ENCODE data around the gene MFAP3L.
"Not testable (repeated sequence)": the region's sequence is repeated elsewhere in the genome, so short reads cannot be mapped to it uniquely, and the experiment has no call there.

MFAP3L gene

GRCh38 chr4:169986369-169986768, 39.8 kb downstream of the MFAP3L start:
- DNase-seq: no peak

DNA sequence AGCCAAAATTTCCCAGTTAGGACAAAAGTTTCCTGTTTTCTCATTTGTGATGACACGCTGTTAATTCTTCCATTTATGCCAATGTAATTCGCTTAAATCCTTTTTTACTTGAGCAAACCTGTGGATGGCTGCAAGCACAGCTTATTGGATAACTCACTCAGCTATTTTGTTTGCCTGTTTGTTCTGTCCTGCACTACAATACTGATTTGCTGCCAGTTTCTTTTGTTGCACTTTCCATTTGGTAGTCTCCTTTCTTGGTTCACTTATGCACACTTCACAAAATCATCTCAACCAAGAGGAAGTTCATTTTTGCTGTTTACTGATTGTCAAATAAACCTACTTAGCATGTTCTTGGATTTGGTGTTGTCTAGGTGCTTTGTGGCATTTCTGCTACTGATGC, 40.3 kb downstream of the MFAP3L start:
- DNase-seq: no peak

GRCh38 chr4:169984745-169985144, 41.5 kb downstream of the MFAP3L start:
- DNase-seq: no peak

GRCh38 chr4:169984173-169984572, 42.0 kb downstream of the MFAP3L start:
- DNase-seq: no peak

DNA sequence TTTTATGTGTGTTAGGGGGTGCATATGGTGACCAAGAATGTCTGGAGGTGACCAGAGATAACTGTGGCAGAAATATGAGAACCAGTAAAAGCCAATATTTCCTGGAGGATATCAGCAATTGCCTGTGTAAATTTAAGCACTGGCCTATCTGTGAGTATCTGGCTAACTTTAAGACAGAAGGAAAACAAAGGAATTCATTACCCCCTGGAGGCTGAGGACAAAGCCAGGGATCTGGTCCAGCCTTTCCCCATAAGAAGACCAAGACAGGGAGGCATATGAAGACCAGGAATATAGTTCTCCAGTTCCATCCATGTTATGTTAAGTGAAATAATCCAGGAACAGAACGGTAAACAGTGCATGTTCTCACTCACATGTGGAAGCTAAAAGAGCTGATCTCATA, 49.2 kb downstream of the MFAP3L start:
- DNase-seq: no peak

GRCh38 chr4:169975838-169976796, 50.1 kb downstream of the MFAP3L start:
- no peak for DNase-seq

- no peak for DNase-seq
Measured at GRCh38 chr4:169975131-169975837, 50.9 kb downstream of the MFAP3L start.

DNA sequence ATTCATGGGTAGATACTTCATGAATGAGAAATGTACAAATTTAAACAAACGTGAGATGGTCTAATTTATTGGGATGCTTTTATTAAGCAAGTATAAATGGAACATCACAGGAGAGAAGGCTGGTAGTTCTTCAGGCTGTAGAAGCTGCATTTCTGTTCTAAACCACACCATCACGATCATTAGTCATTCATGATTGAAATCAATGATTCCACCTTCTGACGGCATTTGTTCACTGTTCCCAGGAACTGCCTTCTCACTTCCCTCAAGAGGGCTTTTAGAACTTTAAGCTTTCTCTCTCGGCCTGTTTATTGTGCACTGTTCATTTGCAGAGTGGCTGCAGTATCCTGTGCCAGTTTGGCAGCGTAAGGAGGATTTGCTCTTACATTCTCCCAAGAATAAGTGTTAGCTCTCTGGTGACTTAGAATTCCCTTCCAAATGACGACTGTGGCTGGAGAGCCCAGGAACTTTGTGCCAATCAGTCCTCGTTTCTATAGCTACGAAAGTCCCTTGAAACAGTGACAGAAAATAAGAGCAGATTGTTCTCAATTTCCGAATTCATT, 54.7 kb downstream of the MFAP3L start:
- DNase-seq: no peak

DNA sequence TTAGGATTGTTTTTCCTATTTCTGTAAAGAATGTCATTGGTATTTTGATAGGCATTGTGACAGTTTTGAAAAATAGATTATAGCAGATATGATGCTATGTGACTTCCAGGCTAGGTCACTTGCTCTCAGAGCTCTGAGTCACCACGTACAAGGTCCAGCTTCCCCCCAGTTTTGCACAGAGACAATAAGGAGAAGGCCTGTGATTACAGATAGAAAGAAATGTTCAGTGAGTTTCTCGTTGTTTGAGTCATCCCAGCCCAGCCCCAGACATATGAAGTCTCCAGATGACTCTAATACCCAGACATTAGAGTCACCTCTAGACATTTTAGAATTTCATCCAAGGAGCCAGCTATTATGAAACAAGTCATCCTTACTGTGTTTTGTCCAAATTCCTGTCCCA, 57.2 kb downstream of the MFAP3L start:
- no peak for DNase-seq

DNA sequence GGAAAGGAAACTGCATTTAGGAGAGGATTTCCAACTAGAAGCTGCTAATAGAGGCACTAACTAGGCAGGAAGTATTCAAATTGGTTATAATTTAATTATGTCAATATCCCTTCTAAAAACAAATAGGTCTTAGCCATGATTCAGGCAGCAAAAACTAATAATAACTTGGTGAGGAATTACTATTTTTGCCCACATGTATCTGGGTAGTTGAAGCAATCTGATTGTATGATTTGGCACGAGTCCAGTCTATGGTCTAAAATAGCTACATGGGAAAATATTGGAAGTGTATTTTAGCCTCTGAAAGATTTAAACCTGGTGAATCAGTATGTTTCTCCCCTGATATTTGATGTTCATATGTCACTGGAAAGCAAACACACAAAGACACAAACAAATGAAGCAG, 62.2 kb downstream of the MFAP3L start:
- DNase-seq: no peak

DNA sequence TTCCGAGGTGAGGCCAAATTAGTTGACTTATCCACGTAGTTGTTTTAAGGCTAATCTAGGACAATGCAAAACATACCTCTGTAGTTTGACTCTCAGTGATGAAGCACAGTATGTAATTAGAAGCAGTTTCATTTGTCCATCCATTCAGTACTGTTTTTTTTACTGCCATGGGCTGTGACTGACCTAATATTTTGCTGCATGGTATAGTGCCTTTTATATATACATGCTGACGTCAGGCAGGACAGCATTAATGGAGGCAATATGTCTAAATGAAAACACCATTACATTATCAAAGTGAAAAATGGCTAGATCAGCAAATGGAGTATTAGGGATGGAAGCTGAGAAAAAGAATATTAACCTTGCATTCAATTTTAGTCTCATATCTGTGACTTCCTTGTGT, 66.9 kb downstream of the MFAP3L start:
- DNase-seq: no peak

GRCh38 chr4:169958629-169959028, 67.6 kb downstream of the MFAP3L start:
- DNase-seq: no peak

- no peak for DNase-seq
Measured at GRCh38 chr4:169957785-169958184, 68.4 kb downstream of the MFAP3L start.

GRCh38 chr4:169956091-169956843, 69.9 kb downstream of the MFAP3L start:
- DNase-seq: no peak

DNA sequence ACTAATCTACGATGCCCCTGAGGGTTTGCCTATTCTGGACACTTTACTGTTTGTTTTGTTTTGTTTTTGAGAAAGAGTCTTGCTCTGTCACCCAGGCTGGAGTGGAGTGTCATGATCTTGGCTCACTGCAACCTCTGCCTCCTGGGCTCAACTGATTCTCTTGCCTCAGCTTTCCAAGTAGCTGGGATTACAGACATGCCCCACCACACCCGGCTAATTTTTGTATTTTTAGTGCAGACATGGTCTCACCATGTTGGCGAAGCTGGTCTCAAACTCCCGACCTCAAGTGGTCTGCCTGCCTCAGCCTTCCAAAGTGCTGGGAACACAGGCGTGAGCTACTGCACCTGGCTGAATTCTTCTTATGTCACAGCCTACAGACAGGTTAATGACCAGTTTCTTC, 70.7 kb downstream of the MFAP3L start:
- DNase-seq: no peak

- DNase-seq: no peak
Measured at GRCh38 chr4:169952236-169953002, 73.8 kb downstream of the MFAP3L start.

DNA sequence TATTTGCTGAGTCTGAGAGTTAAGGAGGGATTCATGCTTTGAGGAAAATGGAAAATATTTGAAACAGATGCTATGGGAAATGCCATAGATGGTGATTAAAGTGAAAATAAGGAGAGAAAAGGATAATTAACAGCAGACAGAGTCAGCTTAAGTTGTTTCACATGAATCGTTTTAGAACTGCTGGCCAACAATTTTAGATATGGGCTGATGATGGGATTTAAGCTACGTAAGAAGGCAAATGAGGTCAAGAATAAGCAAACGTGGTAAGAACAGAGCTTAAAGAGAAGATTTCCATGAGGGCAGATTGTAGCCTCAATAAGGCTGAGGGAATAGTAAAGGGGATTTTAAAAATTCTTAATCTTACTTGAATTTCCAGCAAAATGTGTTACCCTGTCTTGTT, 77.9 kb downstream of the MFAP3L start:
- DNase-seq: no peak

GRCh38 chr4:169945636-169946035, 80.6 kb downstream of the MFAP3L start:
- no peak for DNase-seq

DNA sequence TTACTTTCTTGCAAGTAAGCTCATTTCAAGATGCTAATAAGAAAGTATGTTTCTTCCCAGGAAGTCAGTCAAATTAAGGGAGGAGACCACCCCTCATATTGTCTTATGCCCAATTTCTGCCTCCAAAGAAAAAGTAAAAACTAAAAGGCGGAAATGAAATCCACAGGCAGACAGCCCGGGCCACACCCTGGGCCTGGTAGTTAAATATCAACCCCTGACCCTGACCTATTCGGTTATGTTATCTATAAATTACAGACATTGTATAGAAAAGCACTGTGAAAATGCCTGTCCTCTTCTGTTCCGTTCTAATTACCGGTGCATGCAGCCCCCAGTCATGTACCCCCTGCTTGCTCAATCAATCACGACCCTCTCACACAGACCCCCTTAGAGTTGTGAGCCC, 82.6 kb downstream of the MFAP3L start:
- DNase-seq: not testable (repeated sequence)

- DNase-seq: no peak
Measured at GRCh38 chr4:169941141-169941540, 85.1 kb downstream of the MFAP3L start.

DNA sequence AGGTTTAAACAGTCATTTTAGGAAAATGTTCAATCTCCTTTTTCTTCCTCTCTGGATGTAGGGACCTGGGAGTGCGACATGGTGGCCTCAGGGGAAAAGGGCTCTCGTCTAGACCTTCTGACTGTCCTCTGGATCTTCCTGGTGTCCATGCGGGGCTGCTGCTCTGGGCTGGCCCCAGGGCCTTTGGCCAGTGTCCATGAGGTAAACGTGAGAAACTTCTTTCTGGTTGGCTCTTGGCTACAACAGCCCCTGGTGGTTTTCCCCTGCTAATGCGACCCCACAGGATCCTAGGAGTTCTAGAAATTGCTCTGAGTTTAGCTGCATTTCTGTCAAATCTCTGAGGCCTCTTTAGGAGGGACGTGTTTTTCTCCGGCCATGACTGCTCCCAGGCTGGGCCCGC, 85.7 kb downstream of the MFAP3L start:
- DNase-seq: no peak

Measured in activated gamma-delta T cell treated with Interleukin-2 at 50 U/mL for 16 hours (primary cell).